Activated effector memory CD4-positive, alpha-beta T cell treated with Interleukin-2 at 50 U/mL for 16 hours (primary cell): ENCODE measurements around the gene WDR93.
A peak's percentile ranks its signal among the peaks of the same experiment; 100 is the strongest.

ENCODE experiments used
- DNase-seq: peaks from one replicate; pipeline ENCODE4 v3.0.0-alpha.2; 2020

The WDR93 gene

GRCh38 chr15:89749951-89750559, 59.4 kb downstream of the WDR93 start:
- peak; percentile 3 for DNase-seq

- DNase-seq = peak; percentile 76
Measured at GRCh38 chr15:89750560-89751542, 60.2 kb downstream of the WDR93 start, which contains the start of gene MESP1. TSS of gene MESP1 (minus strand) at chr15:89751249. CDS start at chr15:89751231, 18 bp downstream.

- no peak for DNase-seq
Measured at GRCh38 chr15:89751748-89752147, 61.1 kb downstream of the WDR93 start.

- DNase-seq = no peak
Measured at GRCh38 chr15:89753855-89754254, 63.2 kb downstream of the WDR93 start.

GRCh38 chr15:89754361-89755154, 63.9 kb downstream of the WDR93 start:
- no peak for DNase-seq

GRCh38 chr15:89755701-89756100, 65.1 kb downstream of the WDR93 start:
- DNase-seq = no peak

GRCh38 chr15:89756897-89757296, 66.3 kb downstream of the WDR93 start:
- no peak for DNase-seq

GRCh38 chr15:89758283-89758682, 67.7 kb downstream of the WDR93 start:
- DNase-seq = no peak

- no peak for DNase-seq
Measured at GRCh38 chr15:89758981-89759380, 68.4 kb downstream of the WDR93 start.

- no peak for DNase-seq
Measured at GRCh38 chr15:89759835-89760234, 69.2 kb downstream of the WDR93 start.

- peak; percentile 43 for DNase-seq
Measured at GRCh38 chr15:89760303-89761008, 69.8 kb downstream of the WDR93 start.

GRCh38 chr15:89761009-89761831, 70.6 kb downstream of the WDR93 start:
- no peak for DNase-seq

- no peak for DNase-seq
Measured at GRCh38 chr15:89761929-89762328, 71.3 kb downstream of the WDR93 start.

- DNase-seq = no peak
Measured at GRCh38 chr15:89765694-89766093, 75.1 kb downstream of the WDR93 start.

GRCh38 chr15:89766357-89767311, 76.0 kb downstream of the WDR93 start:
- no peak for DNase-seq

- DNase-seq = no peak
Measured at GRCh38 chr15:89767411-89767915, 76.9 kb downstream of the WDR93 start.

- no peak for DNase-seq
Measured at GRCh38 chr15:89768071-89768500, 77.5 kb downstream of the WDR93 start.

- DNase-seq = no peak
Measured at GRCh38 chr15:89769366-89769765, 78.8 kb downstream of the WDR93 start.

- DNase-seq = no peak
Measured at GRCh38 chr15:89770041-89770440, 79.4 kb downstream of the WDR93 start.

GRCh38 chr15:89772932-89773583, 82.4 kb downstream of the WDR93 start:
- DNase-seq = no peak
